AG10803 (cell line): ENCODE measurements around the gene BLACAT1.

Experiments used
- DNase-seq: peaks from one replicate; pipeline ENCODE4 v3.0.0; 2010; ENCODE audit warnings: low read depth
- H3K4me3 ChIP-seq: 2 replicates; pipeline ENCODE4 v1.5.1; 2011; ENCODE audit warnings: mild to moderate bottlenecking, low read length, control low read depth
- TF ChIP-seq, protein P1 (sequence below): conservative IDR thresholded peaks from 2 replicates; pipeline ENCODE4 v1.5.1; 2011; ENCODE audit warnings: mild to moderate bottlenecking, low read length, control low read depth, inconsistent platforms

BLACAT1 gene

DNA sequence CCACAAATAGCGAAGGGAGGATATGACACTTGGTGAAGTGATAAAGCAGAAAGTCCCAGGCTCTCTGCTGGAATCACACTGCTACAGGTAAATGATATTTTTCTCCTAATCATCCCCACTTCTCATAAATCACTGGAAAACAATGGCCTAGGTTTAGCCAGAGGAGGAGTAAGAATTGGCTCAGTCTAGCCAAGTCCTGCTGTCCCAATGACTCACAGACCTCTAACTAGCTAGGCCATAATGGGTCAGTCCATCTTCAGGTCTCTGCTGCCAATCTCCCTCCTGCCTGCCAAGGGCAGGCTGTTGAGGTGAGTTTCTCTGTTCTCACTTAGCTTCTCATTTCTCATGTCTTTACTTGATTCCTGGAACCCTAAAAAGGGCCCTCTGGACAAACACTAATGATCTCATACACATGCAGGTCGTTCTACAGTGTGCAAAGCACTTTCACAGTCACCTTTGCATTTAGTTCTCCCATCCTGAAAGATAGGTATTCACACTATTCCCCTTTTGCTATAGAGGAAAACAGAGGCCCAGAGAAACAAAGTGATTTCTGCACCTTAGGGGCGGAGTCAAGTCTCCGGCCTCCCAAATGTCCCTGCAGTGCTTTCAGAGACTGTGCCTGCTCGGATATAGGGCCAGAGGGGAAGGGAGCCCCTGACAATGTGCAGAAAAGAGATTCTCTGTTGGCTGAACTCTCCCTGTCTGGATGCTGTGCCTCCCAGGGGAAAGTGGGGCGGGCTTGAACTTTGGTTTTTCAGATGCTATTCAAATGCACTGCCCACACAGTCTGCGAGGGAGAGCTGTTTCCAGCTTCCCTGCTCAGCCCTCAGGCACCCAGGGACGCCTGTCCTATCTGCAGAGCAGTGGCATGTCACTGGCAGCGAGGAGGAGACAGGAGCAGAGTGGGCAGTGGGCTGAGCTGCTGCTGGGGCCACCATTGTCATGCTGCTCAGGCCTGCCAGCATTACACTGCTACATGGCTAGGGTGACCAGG, 44.7 kb upstream of the BLACAT1 start:
- TF ChIP-seq, protein P1, sequence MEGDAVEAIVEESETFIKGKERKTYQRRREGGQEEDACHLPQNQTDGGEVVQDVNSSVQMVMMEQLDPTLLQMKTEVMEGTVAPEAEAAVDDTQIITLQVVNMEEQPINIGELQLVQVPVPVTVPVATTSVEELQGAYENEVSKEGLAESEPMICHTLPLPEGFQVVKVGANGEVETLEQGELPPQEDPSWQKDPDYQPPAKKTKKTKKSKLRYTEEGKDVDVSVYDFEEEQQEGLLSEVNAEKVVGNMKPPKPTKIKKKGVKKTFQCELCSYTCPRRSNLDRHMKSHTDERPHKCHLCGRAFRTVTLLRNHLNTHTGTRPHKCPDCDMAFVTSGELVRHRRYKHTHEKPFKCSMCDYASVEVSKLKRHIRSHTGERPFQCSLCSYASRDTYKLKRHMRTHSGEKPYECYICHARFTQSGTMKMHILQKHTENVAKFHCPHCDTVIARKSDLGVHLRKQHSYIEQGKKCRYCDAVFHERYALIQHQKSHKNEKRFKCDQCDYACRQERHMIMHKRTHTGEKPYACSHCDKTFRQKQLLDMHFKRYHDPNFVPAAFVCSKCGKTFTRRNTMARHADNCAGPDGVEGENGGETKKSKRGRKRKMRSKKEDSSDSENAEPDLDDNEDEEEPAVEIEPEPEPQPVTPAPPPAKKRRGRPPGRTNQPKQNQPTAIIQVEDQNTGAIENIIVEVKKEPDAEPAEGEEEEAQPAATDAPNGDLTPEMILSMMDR: no peak
- no peak overlapping the region for H3K4me3 ChIP-seq
- no peak for DNase-seq

DNA sequence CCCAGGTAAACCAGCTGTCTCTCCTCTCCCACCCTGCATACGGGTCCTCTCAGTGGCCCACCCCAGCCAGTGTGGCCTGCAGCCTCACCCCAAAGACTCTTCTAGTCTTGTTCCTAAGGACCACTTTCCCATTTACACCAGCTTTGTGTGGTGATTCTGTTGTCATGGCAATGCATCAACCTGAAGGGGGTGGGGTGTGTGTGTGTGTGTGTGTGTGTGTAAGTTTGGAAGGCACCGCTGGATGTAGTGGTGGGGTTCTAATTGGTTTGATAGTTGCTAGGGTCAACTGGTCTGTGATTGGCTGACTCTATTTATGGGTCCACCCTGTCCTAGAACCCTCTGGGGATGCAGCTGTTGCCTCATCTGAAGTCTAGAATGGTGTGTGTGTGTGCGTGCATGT, 43.9 kb upstream of the BLACAT1 start:
- no peak for DNase-seq
- TF ChIP-seq, protein P1: no peak
- H3K4me3 ChIP-seq: no peak overlapping the region

DNA sequence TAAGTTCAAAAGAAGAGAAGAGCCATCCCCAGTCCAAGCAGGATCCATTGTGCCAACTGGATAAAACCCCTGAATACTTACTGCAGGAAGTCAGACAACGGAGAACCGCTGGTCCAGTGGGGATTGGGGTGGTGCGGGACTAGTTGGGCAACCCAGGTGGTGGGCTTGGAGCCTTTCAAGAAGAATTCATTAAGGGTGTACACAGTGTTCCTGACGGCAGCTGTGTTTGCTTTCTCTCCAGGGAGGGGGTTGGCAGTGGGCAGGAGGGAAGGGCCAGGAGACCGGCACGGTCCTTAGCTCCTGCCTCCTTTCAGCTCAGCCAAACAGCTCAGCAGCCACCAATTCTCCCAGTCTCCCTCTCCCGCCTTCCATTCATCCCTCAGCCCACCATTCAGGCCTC, 41.5 kb upstream of the BLACAT1 start:
- no peak overlapping the region for H3K4me3 ChIP-seq
- DNase-seq: no peak
- TF ChIP-seq, protein P1: no peak

DNA sequence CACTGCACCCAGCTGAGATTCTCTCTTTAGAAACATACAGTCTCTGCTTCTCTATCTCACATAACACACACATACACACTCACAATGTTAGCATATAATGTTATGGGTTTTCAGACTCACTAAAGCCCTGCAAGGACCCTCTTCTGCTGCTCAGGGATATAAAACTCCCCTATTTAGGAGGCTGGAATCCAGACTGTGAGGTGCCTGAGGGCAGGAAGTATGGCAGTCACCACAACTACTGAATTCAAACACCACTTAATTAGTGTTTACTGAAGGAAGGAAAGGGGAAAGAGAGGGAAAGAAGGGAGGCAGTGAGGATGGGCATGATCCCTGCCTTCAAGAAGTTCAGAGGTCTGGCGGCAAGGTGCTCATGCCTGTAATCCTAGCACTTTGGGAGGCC, 40.8 kb upstream of the BLACAT1 start:
- DNase-seq: no peak
- H3K4me3 ChIP-seq: no peak overlapping the region
- TF ChIP-seq, protein P1: no peak

DNA sequence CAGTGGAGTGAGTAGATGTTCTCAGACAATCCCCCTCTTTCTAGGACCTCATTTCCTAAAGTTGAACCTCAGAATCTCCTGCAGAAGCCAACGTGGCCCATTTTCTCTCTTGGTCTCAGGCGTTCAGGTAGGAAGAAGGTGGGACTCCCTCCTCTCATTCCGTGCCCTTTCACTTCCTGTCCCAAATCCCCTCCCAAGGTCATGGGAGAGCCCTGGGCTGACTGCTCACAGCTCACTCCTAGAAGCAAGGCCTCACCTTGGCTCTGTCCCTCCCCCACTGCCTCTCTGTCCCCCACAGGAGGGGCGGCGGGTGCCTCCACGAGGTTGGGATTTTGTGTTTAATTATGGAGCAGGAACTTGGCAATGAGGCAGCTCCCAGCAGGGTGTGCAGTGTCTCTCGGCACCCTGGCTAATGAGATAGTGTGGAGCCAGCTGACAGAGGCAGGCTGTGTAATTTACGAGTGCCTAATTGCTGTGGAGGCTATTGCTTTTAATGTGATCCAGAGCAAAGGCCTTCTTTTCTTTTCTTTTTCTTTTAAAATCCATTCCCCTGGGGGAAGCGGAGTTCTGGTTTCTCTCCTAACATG, 39.5 kb upstream of the BLACAT1 start:
- H3K4me3 ChIP-seq: no peak overlapping the region
- TF ChIP-seq, protein P1: no peak
- no peak for DNase-seq

DNA sequence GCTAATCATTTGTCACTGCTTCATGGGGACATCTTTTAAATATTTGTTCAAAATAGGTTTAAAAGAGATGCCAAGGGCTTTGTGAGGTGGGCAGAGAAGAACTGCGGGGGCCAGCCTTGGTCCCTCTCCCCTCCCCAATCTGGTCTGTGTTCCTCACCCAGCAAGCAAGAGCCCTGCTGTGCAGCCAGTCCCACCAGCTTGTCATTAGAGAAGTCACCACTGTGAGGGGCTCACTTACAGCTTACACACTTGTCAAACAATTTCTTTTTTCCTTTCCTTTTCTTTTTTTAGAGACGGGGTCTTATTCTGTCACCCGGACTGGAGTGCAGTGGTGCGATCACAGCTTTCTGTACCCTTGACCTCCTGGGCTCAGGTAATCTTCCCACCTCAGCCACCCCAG, 38.3 kb upstream of the BLACAT1 start:
- no peak overlapping the region for H3K4me3 ChIP-seq
- DNase-seq: no peak
- TF ChIP-seq, protein P1: no peak
